SK-N-SH (cell line): Measurements from ENCODE around the gene LSM2. TPM values are rescaled to one million over a fixed set of nuclear protein-coding genes. Genes with fewer than 3 reads are reported as not detected.

ENCODE experiments used
- CTCF ChIA-PET: fragments of 300-600, 350-600 bp; formaldehyde crosslinking; extraction: SDS; loops from one replicate; lab custom pipeline; 2021; lab: Yijun Ruan, JAX
- POLR2A ChIA-PET: fragments of 350-600 bp; sonication (Branson Sonifier 250); formaldehyde crosslinking; extraction: SDS; loops from one replicate; lab custom pipeline; 2020; ENCODE audit warnings: antibody characterized with exemption, inconsistent platforms; lab: Yijun Ruan, JAX
- DNase-seq: peaks from one replicate; pipeline ENCODE4 v3.0.0; 2012
- H2AFZ ChIP-seq: fragments of 200-600 bp; sonication (generic); 2 replicates; pipeline ENCODE4 v1.8.1; 2016; ENCODE audit warnings: antibody characterized with exemption, mild to moderate bottlenecking, low read depth
- H3F3A ChIP-seq: fragments of 200-600 bp; sonication (generic); replicated peaks from 2 replicates; pipeline ENCODE3; 2016; ENCODE audit warnings: antibody characterized with exemption, mild to moderate bottlenecking; ENCODE audit not compliant: insufficient read depth
- H3K27ac ChIP-seq, 2 experiments: fragments of 200-500 bp in 1 of 2; fragments of 200-600 bp in 1 of 2; sonication (Bioruptor generic) in 1 of 2; sonication (generic), shearing (Covaris generic) in 1 of 2; 2 replicates each; pipeline versions ENCODE4 v1.5.1 to v1.6.1; 2014 to 2016; ENCODE audit warnings: low read depth in 2 of 2, inconsistent platforms in 1 of 2, low read length in 1 of 2, mild to moderate bottlenecking in 1 of 2, mixed read lengths in 1 of 2
- H3K27me3 ChIP-seq: fragments of 200-600 bp; sonication (generic), shearing (Covaris generic); 2 replicates; pipeline ENCODE4 v1.6.1; 2016; ENCODE audit warnings: mixed run types; ENCODE audit not compliant: insufficient read depth
- H3K36me3 ChIP-seq, 2 experiments: fragments of 200-500 bp in 1 of 2; fragments of 200-600 bp in 1 of 2; sonication (Bioruptor generic) in 1 of 2; sonication (generic) in 1 of 2; replicated peaks in 1 of 2; 2 replicates each; pipeline versions ENCODE3 to v1.5.1; 2014 to 2016; ENCODE audit warnings: low read length in 1 of 2, mild to moderate bottlenecking in 1 of 2; ENCODE audit not compliant: insufficient read depth in 2 of 2, control insufficient read depth in 1 of 2
- H3K4me1 ChIP-seq, 2 experiments: fragments of 200-500 bp in 1 of 2; fragments of 200-600 bp in 1 of 2; sonication (Bioruptor generic) in 1 of 2; sonication (generic), shearing (Covaris generic) in 1 of 2; 2 replicates each; pipeline versions ENCODE4 v1.5.1 to v1.6.1; 2014 to 2016; ENCODE audit warnings: low read depth in 1 of 2, low read length in 1 of 2, mixed run types in 1 of 2; ENCODE audit not compliant: insufficient read depth in 2 of 2, control insufficient read depth in 1 of 2
- H3K4me2 ChIP-seq: fragments of 200-600 bp; sonication (generic), shearing (Covaris generic); 2 replicates; pipeline ENCODE4 v1.6.1; 2017; ENCODE audit warnings: mixed run types
- H3K4me3 ChIP-seq, 2 experiments: fragments of 200-500 bp in 1 of 2; fragments of 200-600 bp in 1 of 2; sonication (Bioruptor generic) in 1 of 2; sonication (generic), shearing (Covaris generic) in 1 of 2; 2 replicates each; pipeline versions ENCODE4 v1.5.1 to v1.8.1; 2014 to 2016; ENCODE audit warnings: low read depth in 2 of 2, inconsistent platforms in 1 of 2, low read length in 1 of 2, mild to moderate bottlenecking in 1 of 2, mixed read lengths in 1 of 2, moderate library complexity in 1 of 2
- H3K79me2 ChIP-seq: fragments of 200-600 bp; sonication (generic); 2 replicates; pipeline ENCODE4 v1.8.1; 2017; ENCODE audit warnings: mild to moderate bottlenecking; ENCODE audit not compliant: insufficient read depth
- H3K9ac ChIP-seq: fragments of 200-600 bp; sonication (generic); 2 replicates; pipeline ENCODE4 v1.6.1; 2017; ENCODE audit warnings: mixed run types
- H3K9me2 ChIP-seq: fragments of 200-600 bp; sonication (generic); 2 replicates; pipeline ENCODE4 v1.6.1; 2017; ENCODE audit warnings: mixed run types
- H3K9me3 ChIP-seq: fragments of 200-600 bp; sonication (generic); 2 replicates; pipeline ENCODE4 v1.6.1; 2017; ENCODE audit warnings: mixed run types, mild to moderate bottlenecking, moderate library complexity
- H4K20me1 ChIP-seq: fragments of 200-600 bp; sonication (generic); 2 replicates; pipeline ENCODE4 v1.6.1; 2017; ENCODE audit warnings: mild to moderate bottlenecking, mixed run types; ENCODE audit not compliant: insufficient read depth
- EZH2phosphoT487 ChIP-seq: fragments of 200-600 bp; sonication (generic); IDR thresholded peaks from 2 replicates; pipeline ENCODE4 v1.6.1; 2017; ENCODE audit warnings: low read depth, mixed run types, mild to moderate bottlenecking, antibody characterized with exemption, moderate library complexity, borderline replicate concordance
- GABPA ChIP-seq: IDR thresholded peaks from 2 replicates; pipeline ENCODE4 v1.4.0; 2012; ENCODE audit warnings: low read depth, mild to moderate bottlenecking
- IRF3 ChIP-seq: fragments of 150-350 bp; IDR thresholded peaks from 2 replicates; pipeline ENCODE4 v1.6.1; 2016; ENCODE audit warnings: mild to moderate bottlenecking, low read depth, low read length
- JUND ChIP-seq: IDR thresholded peaks from 2 replicates; pipeline ENCODE4 v1.4.0; 2012
- MEF2A ChIP-seq: IDR thresholded peaks from 2 replicates; pipeline ENCODE4 v1.4.0; 2012; ENCODE audit warnings: low read depth, borderline replicate concordance
- NRF1 ChIP-seq: IDR thresholded peaks from 2 replicates; pipeline ENCODE4 v1.6.1; 2012; ENCODE audit warnings: low read depth, mild to moderate bottlenecking, low read length
- POLR2AphosphoS5 ChIP-seq: IDR thresholded peaks from 2 replicates; pipeline ENCODE4 v1.6.1; 2012; ENCODE audit warnings: low read depth, low read length
- REST ChIP-seq: IDR thresholded peaks from 2 replicates; pipeline ENCODE4 v1.6.1; 2012; ENCODE audit warnings: mild to moderate bottlenecking, low read depth, low read length, moderate library complexity
- USF1 ChIP-seq: IDR thresholded peaks from 2 replicates; pipeline ENCODE4 v1.4.0; 2012; ENCODE audit warnings: low read depth, borderline replicate concordance
- WGBS: methylation state at CpG from one replicate; pipeline ENCODE4 v1.1.6; 2017; ENCODE audit warnings: low lambda C conversion rate; 5-methylcytosine and 5-hydroxymethylcytosine counted together
- polyA plus RNA-seq, 3 experiments: library from polyadenylated mRNA; depleted of rRNA; stranded (reverse); fragments of >200 nt; gene quantifications; 2 replicates each; pipeline ENCODE4 v1.2.3, GENCODE V29; 2012

Gene LSM2
- polyA plus RNA-seq, 1 of the 3 experiments (the other 2 are of a cell fraction) = 79.1 TPM

- Histone ChIP-seq H3K36me3 (peaks cover 2 to 45% of the 10 kb centered on the region in 2 experiments), H3K4me3 (no peak overlapping the region), H3K4me2 (no peak overlapping the region), H3K27me3 (no peaks in the 10 kb centered on the region), H3K9ac (no peak overlapping the region), H3F3A (peaks cover 3% of the 10 kb centered on the region), H4K20me1 (no peaks in the 10 kb centered on the region), H3K4me1 (peaks cover 9 to 10% of the 10 kb centered on the region in 2 experiments; a peak in 2 of 4 replicates), H3K27ac (no peak overlapping the region), H3K9me3 (no peaks in the 10 kb centered on the region), H3K79me2 (no peaks in the 10 kb centered on the region), H2AFZ (no peak overlapping the region), H3K9me2 (no peaks in the 10 kb centered on the region)
- 100% methylated on average over 1 of the region's 5 CpGs for WGBS
- DNase-seq = no peak
- POLR2A ChIA-PET = no interaction called here
- CTCF ChIA-PET = interaction anchor here (0.9 to 9.9 kb wide), 6 partner anchors 7 to 197 kb away, joined by 3 to 62 read pairs (median 4); no protein-coding TSS in a partner anchor
- TF ChIP-seq POLR2AphosphoS5 (no peak), JUND (no peak)
These were observed 28.6 kb downstream of the LSM2 start for GRCh38 chr6:31778193-31778592.

- no peaks in the 10 kb centered on the region for H4K20me1 ChIP-seq
- no peak overlapping the region for H3K4me3 ChIP-seq
- peaks cover 3% of the 10 kb centered on the region for H3F3A ChIP-seq
- ChIA-PET CTCF (interaction anchor here (0.9 to 9.9 kb wide), 6 partner anchors 7 to 197 kb away, joined by 3 to 62 read pairs (median 4); no protein-coding TSS in a partner anchor), POLR2A (no interaction called here)
- H3K9me2 ChIP-seq = no peaks in the 10 kb centered on the region
- WGBS = 98% methylated on average over 5 of the region's 5 CpGs
- H3K9ac ChIP-seq = no peak overlapping the region
- no peaks in the 10 kb centered on the region for H3K27me3 ChIP-seq
- DNase-seq = no peak
- H3K27ac ChIP-seq = no peak overlapping the region; a peak in 1 of 4 replicates
- H3K36me3 ChIP-seq = peaks cover 0 to 39% of the 10 kb centered on the region in 2 experiments
- H3K4me1 ChIP-seq = peaks cover 9 to 10% of the 10 kb centered on the region in 2 experiments; a peak in 2 of 4 replicates
- TF ChIP-seq NRF1 (no peak), REST (no peak), EZH2phosphoT487 (no peak), MEF2A (no peak), GABPA (no peak), USF1 (no peak), IRF3 (no peak)
- H2AFZ ChIP-seq = no peak overlapping the region
- H3K4me2 ChIP-seq = no peak overlapping the region
- no peaks in the 10 kb centered on the region for H3K79me2 ChIP-seq
- H3K9me3 ChIP-seq = no peaks in the 10 kb centered on the region
These were observed 29.1 kb downstream of the LSM2 start for GRCh38 chr6:31777667-31778050.
